GM19438 (cell line): ENCODE measurements around the gene GLRX.
A peak's percentile ranks its signal among the peaks of the same experiment; 100 is the strongest.

Source experiments
- ATAC-seq: cut with Tn5 transposase; IDR thresholded peaks from one replicate; pipeline ENCODE4 v1.9.1; 2021; ENCODE audit warnings: low read depth; ENCODE audit not compliant: unreplicated experiment

Gene GLRX

GRCh38 chr5:95810305-95811125, 12.0 kb downstream of the GLRX start:
- no peak for ATAC-seq

GRCh38 chr5:95809414-95809960, 13.0 kb downstream of the GLRX start:
- ATAC-seq, result no peak

GRCh38 chr5:95808686-95809413, 13.7 kb downstream of the GLRX start:
- ATAC-seq, result peak; percentile 100

GRCh38 chr5:95808013-95808685, 14.4 kb downstream of the GLRX start:
- ATAC-seq, result no peak

- no peak for ATAC-seq
These were observed 15.8 kb downstream of the GLRX start for GRCh38 chr5:95806687-95807086.

- ATAC-seq, result no peak
These were observed 17.6 kb downstream of the GLRX start for GRCh38 chr5:95804736-95805539.

- no peak for ATAC-seq
These were observed 19.0 kb downstream of the GLRX start for GRCh38 chr5:95803271-95804148.

GRCh38 chr5:95801961-95802360, 20.6 kb downstream of the GLRX start:
- no peak for ATAC-seq

- no peak for ATAC-seq
These were observed 21.0 kb downstream of the GLRX start for GRCh38 chr5:95801532-95801931.

GRCh38 chr5:95800553-95800952, 22.0 kb downstream of the GLRX start:
- ATAC-seq, result no peak

GRCh38 chr5:95799191-95799835, 23.2 kb downstream of the GLRX start:
- no peak for ATAC-seq

- no peak for ATAC-seq
These were observed 24.0 kb downstream of the GLRX start for GRCh38 chr5:95798545-95798944.

- ATAC-seq, result no peak
These were observed 24.5 kb downstream of the GLRX start for GRCh38 chr5:95798048-95798447.

GRCh38 chr5:95797301-95797700, 25.2 kb downstream of the GLRX start:
- no peak for ATAC-seq

GRCh38 chr5:95794070-95794516, 28.4 kb downstream of the GLRX start:
- no peak for ATAC-seq

- ATAC-seq, result no peak
These were observed 30.8 kb downstream of the GLRX start for GRCh38 chr5:95791751-95792150.

GRCh38 chr5:95788493-95788892, 34.0 kb downstream of the GLRX start:
- ATAC-seq, result no peak

GRCh38 chr5:95786821-95787418, 35.6 kb downstream of the GLRX start:
- no peak for ATAC-seq
